Activated CD8-positive, alpha-beta memory T cell treated with anti-CD3 and anti-CD28 coated beads for 36 hours (primary cell): ENCODE measurements around the gene CSNK2A1. TPM values are rescaled to one million over a fixed set of nuclear protein-coding genes. Genes with fewer than 3 reads are reported as not detected.
"Not testable (repeated sequence)": the region's sequence is repeated elsewhere in the genome, so short reads cannot be mapped to it uniquely, and the experiment has no call there.

Experiments
- CTCF ChIA-PET: fragments of 350-600 bp; sonication (Branson Sonifier 250); formaldehyde crosslinking; loops from one replicate; lab custom pipeline; 2021; ENCODE audit warnings: antibody characterized with exemption; lab: Charles Lee
- POLR2A ChIA-PET: fragments of 350-600 bp; sonication (Branson Sonifier 250); formaldehyde crosslinking; loops from one replicate; lab custom pipeline; 2021; ENCODE audit warnings: antibody characterized with exemption; lab: Charles Lee
- total RNA-seq, 2 experiments: library from RNA; stranded (reverse); gene quantifications; one replicate each; pipeline ENCODE4 v1.2.3, GENCODE V29; 2021

Gene CSNK2A1
- total RNA-seq, 2 experiments from 2014 or later: 173 to 179 TPM

GRCh38 chr20:475463-476357 lies 67.9 kb downstream of the CSNK2A1 start:
- CTCF ChIA-PET: interaction anchor here (1.2 kb wide), 1 partner anchor 144 kb away, joined by 3 read pairs; no protein-coding TSS in a partner anchor
- POLR2A ChIA-PET: no interaction called here

GRCh38 chr20:474581-474980 lies 69.0 kb downstream of the CSNK2A1 start:
- ChIA-PET CTCF (no interaction called here), POLR2A (no interaction called here)

GRCh38 chr20:472889-473292 lies 70.7 kb downstream of the CSNK2A1 start:
- POLR2A ChIA-PET: no interaction called here
- CTCF ChIA-PET: interaction anchor here (1.5 kb wide), 1 partner anchor 67 kb away, joined by 3 read pairs; no protein-coding TSS in a partner anchor

GRCh38 chr20:472137-472846 lies 71.3 kb downstream of the CSNK2A1 start:
- ChIA-PET POLR2A (no interaction called here), CTCF (interaction anchor here (1.3 to 1.5 kb wide), 2 partner anchors 9 to 66 kb away, joined by 3 to 5 read pairs; no protein-coding TSS in a partner anchor)

GRCh38 chr20:469746-470490 lies 73.7 kb downstream of the CSNK2A1 start:
- POLR2A ChIA-PET: no interaction called here
- CTCF ChIA-PET: interaction anchor here (0.6 to 1.1 kb wide), 2 partner anchors 8 to 54 kb away, joined by 4 to 5 read pairs; no protein-coding TSS in a partner anchor

GRCh38 chr20:467755-468154 lies 75.8 kb downstream of the CSNK2A1 start:
- ChIA-PET POLR2A (no interaction called here), CTCF (no interaction called here)

GRCh38 chr20:462199-462991 lies 81.2 kb downstream of the CSNK2A1 start, which contains the start of gene TBC1D20:
TBC1D20 (minus strand) TSS chr20:462533; CDS start chr20:462405, 128 bp downstream.
- ChIA-PET CTCF (interaction anchor here (0.6 to 1.6 kb wide), 3 partner anchors 9 to 108 kb away, joined by 3 to 5 read pairs (median 3); no protein-coding TSS in a partner anchor), POLR2A (interaction anchor here (1.0 to 1.3 kb wide), 2 partner anchors 24 to 55 kb away, joined by 5 read pairs; no protein-coding TSS in a partner anchor)

- ChIA-PET CTCF (interaction anchor here (1.2 kb wide), 1 partner anchor 80 kb away, joined by 3 read pairs; no protein-coding TSS in a partner anchor), POLR2A (interaction anchor here (1.0 to 1.3 kb wide), 2 partner anchors 23 to 54 kb away, joined by 5 read pairs; no protein-coding TSS in a partner anchor)
Observed at GRCh38 chr20:461254-462198, 82.1 kb downstream of the CSNK2A1 start.

GRCh38 chr20:460707-461106 lies 82.9 kb downstream of the CSNK2A1 start:
- ChIA-PET CTCF (no interaction called here), POLR2A (no interaction called here)

- CTCF ChIA-PET: interaction anchor here (0.9 kb wide), 1 partner anchor 53 kb away, joined by 4 read pairs; no protein-coding TSS in a partner anchor
- POLR2A ChIA-PET: interaction anchor here (0.6 kb wide), 1 partner anchor 171 kb away, joined by 3 read pairs; no protein-coding TSS in a partner anchor
Observed at GRCh38 chr20:460180-460579, 83.4 kb downstream of the CSNK2A1 start.

- ChIA-PET CTCF (interaction anchor here (0.7 kb wide), 1 partner anchor 82 kb away, joined by 3 read pairs; no protein-coding TSS in a partner anchor), POLR2A (no interaction called here)
Observed at GRCh38 chr20:458776-459175, 84.8 kb downstream of the CSNK2A1 start.

- ChIA-PET POLR2A (no interaction called here), CTCF (no interaction called here)
Observed at GRCh38 chr20:454951-455350, 88.6 kb downstream of the CSNK2A1 start.

GRCh38 chr20:452021-452420 lies 91.6 kb downstream of the CSNK2A1 start:
- CTCF ChIA-PET, POLR2A ChIA-PET: not testable (repeated sequence)

- POLR2A ChIA-PET: interaction anchor here (1.0 kb wide), 1 partner anchor 55 kb away, joined by 6 read pairs; no protein-coding TSS in a partner anchor
- CTCF ChIA-PET: no interaction called here
Observed at GRCh38 chr20:445514-446336, 97.9 kb downstream of the CSNK2A1 start.

GRCh38 chr20:444862-445426 lies 98.6 kb downstream of the CSNK2A1 start:
- POLR2A ChIA-PET: interaction anchor here (0.5 to 1.0 kb wide), 2 partner anchors 54 to 83 kb away, joined by 5 to 6 read pairs; no protein-coding TSS in a partner anchor
- CTCF ChIA-PET: no interaction called here

GRCh38 chr20:444117-444516 lies 99.5 kb downstream of the CSNK2A1 start:
- ChIA-PET POLR2A (no interaction called here), CTCF (no interaction called here)
